ENCODE data around the gene TMEM182. TPM values are rescaled to one million over a fixed set of nuclear protein-coding genes. Genes with fewer than 3 reads are reported as not detected.

TMEM182 gene
- total RNA-seq, 2 donors from 2014 or later, result 75.4 to 212 TPM

DNA sequence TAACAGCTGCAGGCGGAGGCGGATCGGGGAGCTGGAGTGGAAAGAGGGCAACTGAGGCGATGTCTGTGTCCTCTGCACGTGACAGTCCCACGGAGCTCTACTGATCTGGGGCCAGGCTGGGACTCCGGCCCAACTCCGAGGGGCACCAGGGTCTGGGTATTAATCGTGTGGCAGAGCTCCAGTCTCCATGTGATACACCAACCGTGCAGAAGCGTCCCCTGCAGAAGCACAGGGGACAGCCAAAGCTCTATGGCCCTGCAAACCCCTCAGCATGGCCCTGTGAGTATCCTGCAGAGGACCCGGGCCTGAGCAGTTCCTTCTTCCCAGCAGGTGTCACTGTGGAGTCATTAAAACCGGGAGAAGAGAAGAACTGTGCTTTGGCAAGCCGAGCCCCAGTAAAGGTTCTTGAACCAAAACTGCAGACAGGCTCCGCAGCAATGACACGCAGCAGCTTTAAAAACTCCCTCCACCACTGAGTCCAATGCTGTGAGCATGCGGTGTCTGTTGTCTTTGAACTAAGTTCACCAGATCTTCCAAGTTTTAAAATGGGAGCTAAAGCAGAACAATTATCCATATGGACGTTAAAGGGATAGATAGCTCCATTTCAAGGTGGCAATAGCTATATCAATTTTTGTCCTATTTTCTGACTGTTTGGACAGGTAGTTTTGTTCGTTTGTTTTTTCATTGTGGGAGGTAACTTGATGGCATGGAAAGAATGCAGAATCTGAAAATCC is 79.4 kb downstream of the TMEM182 start:
- no peaks in the 10 kb centered on the region for H3K36me3 ChIP-seq
- no peak overlapping the region for H3K27ac ChIP-seq
- H3K4me3 ChIP-seq, result no peak overlapping the region
- H3K9me3 ChIP-seq, result no peaks in the 10 kb centered on the region
- DNase-seq (ENCODE audit: low spot score), result no peak
- TF ChIP-seq, protein P1, sequence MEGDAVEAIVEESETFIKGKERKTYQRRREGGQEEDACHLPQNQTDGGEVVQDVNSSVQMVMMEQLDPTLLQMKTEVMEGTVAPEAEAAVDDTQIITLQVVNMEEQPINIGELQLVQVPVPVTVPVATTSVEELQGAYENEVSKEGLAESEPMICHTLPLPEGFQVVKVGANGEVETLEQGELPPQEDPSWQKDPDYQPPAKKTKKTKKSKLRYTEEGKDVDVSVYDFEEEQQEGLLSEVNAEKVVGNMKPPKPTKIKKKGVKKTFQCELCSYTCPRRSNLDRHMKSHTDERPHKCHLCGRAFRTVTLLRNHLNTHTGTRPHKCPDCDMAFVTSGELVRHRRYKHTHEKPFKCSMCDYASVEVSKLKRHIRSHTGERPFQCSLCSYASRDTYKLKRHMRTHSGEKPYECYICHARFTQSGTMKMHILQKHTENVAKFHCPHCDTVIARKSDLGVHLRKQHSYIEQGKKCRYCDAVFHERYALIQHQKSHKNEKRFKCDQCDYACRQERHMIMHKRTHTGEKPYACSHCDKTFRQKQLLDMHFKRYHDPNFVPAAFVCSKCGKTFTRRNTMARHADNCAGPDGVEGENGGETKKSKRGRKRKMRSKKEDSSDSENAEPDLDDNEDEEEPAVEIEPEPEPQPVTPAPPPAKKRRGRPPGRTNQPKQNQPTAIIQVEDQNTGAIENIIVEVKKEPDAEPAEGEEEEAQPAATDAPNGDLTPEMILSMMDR (IDR thresholded peaks at IDR 0.05), result peak; percentile 17 to 66
- H3K27me3 ChIP-seq, result no peaks in the 10 kb centered on the region
- H3K4me1 ChIP-seq, result peaks cover 0 to 5% of the 10 kb centered on the region in 2 donors

DNA sequence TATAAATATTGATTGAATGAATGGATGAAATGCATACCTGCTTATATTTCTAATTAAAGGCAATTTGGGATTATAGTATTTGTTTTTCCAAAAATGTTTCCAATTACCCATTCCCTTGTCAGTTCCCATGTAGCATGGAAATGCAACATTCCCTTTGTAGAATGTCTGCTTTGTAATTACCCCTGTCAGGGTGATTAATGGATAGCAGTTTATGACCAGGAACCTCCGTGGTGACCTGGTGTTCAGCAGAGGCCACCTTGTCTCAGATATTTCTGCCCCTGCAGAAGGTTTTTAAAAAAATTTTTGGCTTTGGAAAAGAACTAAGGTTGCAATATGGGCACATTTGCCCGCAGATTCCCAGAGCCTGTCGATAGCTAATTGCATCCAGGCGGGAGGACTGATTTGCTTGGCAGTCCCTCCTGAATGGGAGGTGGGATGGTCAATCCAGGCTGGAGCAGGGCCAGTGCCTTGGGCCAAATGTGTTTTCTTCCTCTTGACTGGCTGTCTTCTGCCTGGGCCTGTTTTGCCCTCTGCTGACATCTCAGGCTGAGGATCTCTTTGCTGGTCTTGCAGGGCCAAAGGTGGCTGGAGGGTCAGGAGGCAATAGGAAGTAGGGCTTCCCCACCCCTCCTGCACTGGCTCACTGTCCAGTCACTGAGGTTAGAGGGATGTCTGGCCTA is 82.1 kb downstream of the TMEM182 start:
- TF ChIP-seq, protein P1 (IDR thresholded peaks at IDR 0.05), result no peak
- Histone ChIP-seq H3K27me3 (no peaks in the 10 kb centered on the region), H3K27ac (no peak overlapping the region)

DNA sequence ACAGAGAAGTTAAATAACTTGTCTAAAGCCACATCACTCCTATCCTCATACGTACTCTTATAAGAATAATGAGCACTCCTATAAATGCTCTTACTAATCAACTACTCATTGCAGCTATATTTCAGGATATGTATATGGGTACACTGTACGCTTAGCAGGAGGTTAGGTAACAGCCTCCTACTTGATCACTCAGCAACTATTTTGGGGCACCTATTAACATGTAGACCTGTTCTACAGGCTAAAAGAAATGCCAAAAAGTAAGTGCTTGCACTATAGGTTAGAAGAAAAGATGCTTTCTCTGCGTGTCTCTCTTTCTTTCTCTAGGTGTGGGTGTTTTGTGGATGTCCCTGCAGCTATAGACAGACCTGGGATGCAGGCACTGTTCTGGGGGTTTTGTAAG is 83.1 kb downstream of the TMEM182 start:
- TF ChIP-seq, protein P1 (IDR thresholded peaks at IDR 0.05), result no peak
- no peak overlapping the region for H3K27ac ChIP-seq
- no peaks in the 10 kb centered on the region for H3K36me3 ChIP-seq
- H3K4me3 ChIP-seq, result no peak overlapping the region
- no peak for DNase-seq (ENCODE audit: low spot score)
- H3K9me3 ChIP-seq, result no peaks in the 10 kb centered on the region
- no peaks in the 10 kb centered on the region for H3K27me3 ChIP-seq
- H3K4me1 ChIP-seq, result peaks cover 0 to 5% of the 10 kb centered on the region in 2 donors

More for the DNA sequence above, 82.1 kb downstream of the TMEM182 start:
- no peak overlapping the region for H3K4me3 ChIP-seq
- peaks cover 0 to 7% of the 10 kb centered on the region in 2 donors for H3K4me1 ChIP-seq
- no peaks in the 10 kb centered on the region for H3K36me3 ChIP-seq
- H3K9me3 ChIP-seq, result no peaks in the 10 kb centered on the region
- no peak for DNase-seq (ENCODE audit: low spot score)

DNA sequence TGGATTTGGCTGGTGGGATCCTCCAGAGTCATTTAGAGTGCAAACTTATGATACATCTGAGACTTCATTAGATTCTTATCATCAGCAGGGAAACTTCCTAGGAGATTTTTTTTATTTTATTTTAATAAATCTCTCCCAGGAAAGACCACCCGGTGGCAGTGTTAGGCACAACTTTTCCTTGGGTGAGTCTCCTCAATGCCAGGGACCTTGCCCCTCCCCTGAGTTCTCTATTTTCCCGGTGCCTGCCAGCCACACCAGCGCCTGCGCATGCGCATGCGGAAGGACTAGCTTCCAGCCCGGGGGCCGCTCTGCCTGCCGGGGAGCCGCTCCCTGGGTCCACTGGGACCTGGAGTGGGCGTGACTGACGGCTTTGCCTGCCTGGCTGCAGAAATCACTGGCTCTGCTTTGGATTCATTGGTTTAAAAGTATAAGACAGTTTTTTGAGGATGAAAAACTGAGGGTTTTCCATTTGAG is 86.6 kb downstream of the TMEM182 start:
- peak; percentile 79 for DNase-seq (ENCODE audit: low spot score)
- TF ChIP-seq, protein P1 (IDR thresholded peaks at IDR 0.05), result peak in 1 of 2 donors; percentile 40
- H3K27me3 ChIP-seq, result no peaks in the 10 kb centered on the region
- H3K27ac ChIP-seq, result no peak overlapping the region
- H3K9me3 ChIP-seq, result no peaks in the 10 kb centered on the region
- H3K4me1 ChIP-seq, result peaks cover 0 to 5% of the 10 kb centered on the region in 2 donors
- H3K4me3 ChIP-seq, result peak overlapping the region; percentile 18 to 21
- H3K36me3 ChIP-seq, result no peaks in the 10 kb centered on the region

DNA sequence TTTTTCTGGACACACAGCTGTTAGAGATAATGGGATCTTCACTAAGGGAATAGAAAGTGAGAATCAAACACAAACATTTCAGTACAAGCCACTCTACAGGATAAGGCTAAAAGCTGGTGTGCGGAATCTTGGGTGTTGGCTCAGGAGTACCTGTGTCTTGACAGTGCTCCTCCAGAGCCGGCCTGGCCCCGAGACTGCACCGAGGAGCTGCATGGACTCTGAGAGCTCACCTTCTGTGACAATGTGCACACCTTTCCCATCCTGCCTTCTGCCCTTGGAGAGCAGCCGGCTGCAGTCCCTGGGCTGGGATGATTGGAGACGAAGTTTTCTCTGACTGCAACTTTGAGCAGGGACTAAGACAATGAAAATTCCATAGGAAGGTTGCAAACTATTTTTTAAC is 89.1 kb downstream of the TMEM182 start:
- H3K4me1 ChIP-seq, result peaks cover 0 to 5% of the 10 kb centered on the region in 2 donors
- no peak overlapping the region for H3K27ac ChIP-seq
- DNase-seq (ENCODE audit: low spot score), result no peak
- no peak overlapping the region for H3K4me3 ChIP-seq
- no peaks in the 10 kb centered on the region for H3K9me3 ChIP-seq
- TF ChIP-seq, protein P1 (IDR thresholded peaks at IDR 0.05), result no peak
- H3K27me3 ChIP-seq, result no peaks in the 10 kb centered on the region
- H3K36me3 ChIP-seq, result no peaks in the 10 kb centered on the region

All from right atrium auricular region (tissue), 2 donors.